HepG2 (cell line): ENCODE data around the gene B4GALT3. TPM values are rescaled to one million over a fixed set of nuclear protein-coding genes. Genes with fewer than 3 reads are reported as not detected.

Source experiments
- ATAC-seq: fragments of 200-7000 bp; cut with Tn5 transposase; 3 replicates; pipeline ENCODE4 v1.9.1; 2020; ENCODE audit warnings: mild to moderate bottlenecking, moderate library complexity
- BruUV-seq: library from RNA; stranded (reverse); fragments of 400-500 nt; replicated peaks from 2 replicates; lab custom pipeline; 2021; lab: Mats Ljungman, UMichigan
- CTCF ChIA-PET: fragments of 300-600 bp; formaldehyde crosslinking; extraction: SDS; loops from one replicate; lab custom pipeline; 2021; ENCODE audit warnings: low total read pairs, inconsistent platforms, low intra/inter-chr PET ratio; lab: Yijun Ruan, JAX
- POLR2A ChIA-PET: fragments of 350-600 bp; sonication (Branson Sonifier 250); formaldehyde crosslinking; loops from one replicate; lab custom pipeline; 2020; ENCODE audit warnings: antibody characterized with exemption, inconsistent platforms; lab: Yijun Ruan, JAX
- DNase-seq: peaks from one replicate; pipeline ENCODE4 v3.0.0-alpha.2; 2015; ENCODE audit warnings: low spot score
- FAIRE-seq: peaks from 3 replicates; lab custom pipeline; 2011; peaks lifted over from hg19 to GRCh38; lab: Jason Lieb, UNC
- H2AFZ ChIP-seq: one replicate; pipeline ENCODE4 v1.6.1; 2011; ENCODE audit warnings: low read length, inconsistent platforms
- H3K27ac ChIP-seq: fragments of 300-600 bp; 3 replicates; pipeline ENCODE4 v1.8.0; 2011; ENCODE audit warnings: mixed run types, mild to moderate bottlenecking, mixed read lengths, low read length, inconsistent platforms; ENCODE audit not compliant: insufficient read depth; ENCODE audit errors: extremely low read length
- H3K27me3 ChIP-seq, 2 experiments: fragments of 200-600 bp in 1 of 2; 2 replicates in 1 of 2; 3 replicates in 1 of 2; pipeline versions ENCODE4 v1.6.0 to v1.8.0; 2011; ENCODE audit warnings: low read length in 2 of 2, mild to moderate bottlenecking in 2 of 2, moderate library complexity in 2 of 2, inconsistent platforms in 1 of 2; ENCODE audit not compliant: insufficient read depth in 2 of 2, control insufficient read depth in 1 of 2
- H3K36me3 ChIP-seq, 2 experiments: fragments of 200-600 bp in 1 of 2; replicated peaks in 1 of 2; 2 replicates in 1 of 2; 3 replicates in 1 of 2; pipeline versions ENCODE4 v1.5.1 to v1.8.0; 2011; ENCODE audit warnings: low read length in 2 of 2, inconsistent platforms in 1 of 2; ENCODE audit not compliant: insufficient read depth in 2 of 2, control insufficient read depth in 1 of 2
- H3K4me1 ChIP-seq: 2 replicates; pipeline ENCODE4 v1.5.1; 2012; ENCODE audit warnings: low read length, inconsistent platforms; ENCODE audit not compliant: insufficient read depth
- H3K4me2 ChIP-seq: 2 replicates; pipeline ENCODE4 v1.6.0; 2011; ENCODE audit warnings: low read depth, low read length, inconsistent platforms
- H3K4me3 ChIP-seq, 3 experiments: fragments of 200-600 bp in 1 of 3; sonication (generic), shearing (Covaris generic) in 1 of 3; replicated peaks in 1 of 3; 2 replicates each; pipeline ENCODE4 v1.5.1; 2011 to 2016; ENCODE audit warnings: low read length in 3 of 3, inconsistent platforms in 2 of 3, low read depth in 2 of 3, mild to moderate bottlenecking in 2 of 3, control low read depth in 1 of 3, mixed read lengths in 1 of 3; ENCODE audit not compliant: insufficient read depth in 1 of 3
- H3K79me2 ChIP-seq: one replicate; pipeline ENCODE4 v1.6.1; 2011; ENCODE audit warnings: low read length, inconsistent platforms; ENCODE audit not compliant: insufficient read depth
- H3K9ac ChIP-seq: 2 replicates; pipeline ENCODE4 v1.6.0; 2011; ENCODE audit warnings: mild to moderate bottlenecking, low read depth, low read length, inconsistent platforms; ENCODE audit not compliant: insufficient read depth
- H3K9me3 ChIP-seq: 2 replicates; pipeline ENCODE4 v1.5.1; 2012; ENCODE audit warnings: mild to moderate bottlenecking, low read length
- H4K20me1 ChIP-seq: 2 replicates; pipeline ENCODE4 v1.6.0; 2011; ENCODE audit warnings: inconsistent platforms, mild to moderate bottlenecking, low read length, moderate library complexity; ENCODE audit not compliant: insufficient read depth
- FOXA3 ChIP-seq: IDR thresholded peaks from 2 replicates; pipeline ENCODE4 v1.6.1; 2016; ENCODE audit warnings: missing genetic modification reagents, missing compliant biosample characterization
- HNRNPLL ChIP-seq: fragments of 200-400 bp; formaldehyde crosslinking; IDR thresholded peaks from 2 replicates; pipeline ENCODE4 v1.6.1; 2017; ENCODE audit warnings: mild to moderate bottlenecking, low read depth, low read length; ENCODE audit not compliant: poor library complexity, severe bottlenecking
- HOXD1 ChIP-seq: sonication (generic); formaldehyde crosslinking; IDR thresholded peaks from 2 replicates; pipeline ENCODE4 v1.5.0; 2020; ENCODE audit warnings: missing genetic modification reagents
- MTERF4 ChIP-seq: sonication (generic); formaldehyde crosslinking; IDR thresholded peaks from 2 replicates; pipeline ENCODE4 v1.8.0; 2023; ENCODE audit warnings: mild to moderate bottlenecking, missing genetic modification reagents
- ZFAT ChIP-seq: sonication (generic); formaldehyde crosslinking; conservative IDR thresholded peaks from 2 replicates; pipeline ENCODE4 v1.8.1; 2023; ENCODE audit warnings: missing genetic modification reagents, inconsistent platforms
- ZNF205 ChIP-seq: IDR thresholded peaks from 2 replicates; pipeline ENCODE4 v1.6.1; 2018; ENCODE audit warnings: missing biosample characterization, missing genetic modification reagents
- ZNF281 ChIP-seq: sonication (generic); formaldehyde crosslinking; IDR thresholded peaks from 2 replicates; pipeline ENCODE4 v1.4.0; 2020; ENCODE audit warnings: missing genetic modification reagents, borderline replicate concordance
- ZNF614 ChIP-seq: IDR thresholded peaks from 2 replicates; pipeline ENCODE4 v1.6.1; 2018; ENCODE audit warnings: missing biosample characterization, missing genetic modification reagents, inconsistent platforms, borderline replicate concordance
- WGBS: methylation state at CpG from one replicate; pipeline ENCODE4 v1.1.6; 2017; ENCODE audit warnings: low lambda C conversion rate; 5-methylcytosine and 5-hydroxymethylcytosine counted together
- in situ Hi-C: cut with HindIII; loops from 2 replicates; pipeline ENCODE4 v1.10.0; 2017; ENCODE audit warnings: low pct_unique_long_range_greater_than_20kb; ENCODE audit not compliant: extremely low pct_ligation_motif_present
- intact Hi-C: fragments of 100-400 bp; cut with micrococcal nuclease; formaldehyde crosslinking; loops from one replicate; pipeline ENCODE4 v1.10.0; 2022; ENCODE audit not compliant: unreplicated experiment
- polyA plus RNA-seq, 8 experiments: library from polyadenylated mRNA; depleted of rRNA in 3 of 8; stranded (reverse) in 7 of 8; unstranded in 1 of 8; fragments of >200 nt; fragmentation: Illumina TruSeq in 4 of 8; extraction: Trizol in 4 of 8; gene quantifications; 2 replicates each; pipeline versions ENCODE4 v1.2.1 to v1.2.3, GENCODE V29; 2011 to 2016; ENCODE audit warnings: low read depth in 4 of 8, missing spikeins in 1 of 8, mixed read lengths in 1 of 8; ENCODE audit not compliant: insufficient read depth in 1 of 8
- total RNA-seq, 5 experiments: library from RNA; depleted of rRNA; stranded (reverse); fragments of >200 nt; fragmentation: Illumina TruSeq; extraction: Trizol; gene quantifications; 2 replicates each; pipeline ENCODE4 v1.2.3, GENCODE V29; 2016; ENCODE audit warnings: low read depth in 1 of 5
- TF ChIP-seq, protein P1 (sequence below): IDR thresholded peaks from 2 replicates; pipeline ENCODE4 v1.6.1; 2012; ENCODE audit warnings: low read depth, low read length, improper control_type of control experiment
- TF ChIP-seq, protein P2 (sequence below): IDR thresholded peaks from 2 replicates; pipeline ENCODE4 v1.6.1; 2016; ENCODE audit warnings: missing genetic modification reagents, missing compliant biosample characterization

The B4GALT3 gene
- total and polyA plus RNA-seq, 2 of the 13 experiments (the other 11 are each of a cell fraction or from before 2014, with no cell fraction given) = 35.6 to 40.4 TPM

DNA sequence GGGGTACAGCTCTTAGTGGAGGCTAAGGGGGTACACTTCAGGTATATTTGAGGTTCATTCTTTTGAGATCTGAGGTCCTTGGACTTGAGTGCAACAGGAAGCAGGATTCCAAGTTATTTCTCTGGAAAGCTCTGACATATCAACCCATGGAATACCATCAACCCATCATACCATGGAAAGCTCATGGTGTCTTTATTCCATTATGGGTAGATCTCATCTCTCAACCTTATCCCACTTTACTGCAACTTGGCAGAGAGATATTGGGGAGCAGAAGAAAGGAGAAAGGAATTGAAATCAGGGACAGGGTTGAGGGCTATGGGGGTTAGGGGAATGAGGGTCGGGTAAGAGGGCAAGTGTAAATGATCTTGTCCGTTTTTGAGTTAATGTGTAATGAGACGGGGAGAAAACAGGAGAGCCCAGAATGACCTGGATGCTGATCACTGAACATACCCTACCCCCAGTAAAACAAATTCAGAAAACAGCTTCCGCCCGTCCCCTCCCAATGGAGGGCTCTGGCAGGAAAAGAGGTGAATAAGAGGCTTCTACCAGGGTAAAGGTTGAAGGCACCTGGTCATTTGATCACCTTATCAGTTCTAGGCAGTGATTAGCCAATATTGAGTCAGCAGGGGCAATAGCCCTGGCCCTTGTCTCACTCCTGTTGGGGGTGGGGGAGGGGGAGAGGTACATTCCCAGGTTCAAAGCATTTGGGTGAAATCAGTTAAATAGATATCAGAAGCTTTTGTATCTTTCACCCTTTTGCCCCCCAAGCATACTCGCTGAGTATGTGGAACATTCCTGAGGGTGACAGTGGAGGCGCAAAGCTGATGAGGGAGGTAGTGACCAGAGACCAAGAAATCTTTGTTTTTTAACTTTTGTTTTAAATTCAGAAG is 46.7 kb upstream of the B4GALT3 start:
- no TSS peak for BruUV-seq
- ChIA-PET POLR2A (interaction anchor here (0.6 to 12.5 kb wide), 21 partner anchors 8 to 216 kb away, joined by 3 to 357 read pairs (median 8); partner anchors contain the start of genes ADAMTS4, B4GALT3, DEDD and FCER1G), CTCF (interaction anchor here (2.0 kb wide), 1 partner anchor 14 kb away, joined by 22 read pairs; no protein-coding TSS in a partner anchor)
- Histone ChIP-seq H3K4me3 (peak overlapping the region; percentile 79 to 88 (median 82)), H4K20me1 (peaks cover 11% of the 10 kb centered on the region), H3K27ac (peak overlapping the region; percentile 99), H3K4me2 (peak overlapping the region; percentile 87), H3K27me3 (no peaks in the 10 kb centered on the region; a peak in 1 of 5 replicates), H2AFZ (no peak overlapping the region), H3K79me2 (peaks cover 32% of the 10 kb centered on the region), H3K36me3 (peaks cover 10 to 28% of the 10 kb centered on the region in 2 experiments), H3K9me3 (no peaks in the 10 kb centered on the region), H3K9ac (peak overlapping the region; percentile 96), H3K4me1 (peaks cover 63% of the 10 kb centered on the region)
- WGBS = 3% methylated on average over 7 of the region's 7 CpGs
- in situ Hi-C loops = loop anchor here (10.0 kb wide), 1 partner anchor 161 kb away; no protein-coding TSS in a partner anchor
- peak; percentile 99 for DNase-seq
- peak; percentile 95 for FAIRE-seq
- intact Hi-C loops = loop anchor here (2.0 kb wide), 1 partner anchor 21 kb away; the partner anchor contains the start of gene NDUFS2
- ATAC-seq = peak; percentile 71
- TF ChIP-seq HNRNPLL = no peak
- TF ChIP-seq MTERF4 = 0 out of 2 replicates have a peak, but pooled peaks have one; percentile 12
- TF ChIP-seq ZNF614 (CRISPR knock-in tag) = no peak
- TF ChIP-seq, protein P1, sequence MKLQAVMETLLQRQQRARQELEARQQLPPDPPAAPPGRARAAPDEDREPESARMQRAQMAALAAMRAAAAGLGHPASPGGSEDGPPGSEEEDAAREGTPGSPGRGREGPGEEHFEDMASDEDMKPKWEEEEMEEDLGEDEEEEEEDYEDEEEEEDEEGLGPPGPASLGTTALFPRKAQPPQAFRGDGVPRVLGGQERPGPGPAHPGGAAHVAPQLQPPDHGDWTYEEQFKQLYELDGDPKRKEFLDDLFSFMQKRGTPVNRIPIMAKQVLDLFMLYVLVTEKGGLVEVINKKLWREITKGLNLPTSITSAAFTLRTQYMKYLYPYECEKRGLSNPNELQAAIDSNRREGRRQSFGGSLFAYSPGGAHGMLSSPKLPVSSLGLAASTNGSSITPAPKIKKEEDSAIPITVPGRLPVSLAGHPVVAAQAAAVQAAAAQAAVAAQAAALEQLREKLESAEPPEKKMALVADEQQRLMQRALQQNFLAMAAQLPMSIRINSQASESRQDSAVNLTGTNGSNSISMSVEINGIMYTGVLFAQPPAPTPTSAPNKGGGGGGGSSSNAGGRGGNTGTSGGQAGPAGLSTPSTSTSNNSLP = peak; percentile 99
- TF ChIP-seq FOXA3 (CRISPR knock-in tag) = peak; percentile 80
- peak; percentile 97 for TF ChIP-seq ZNF281 (CRISPR knock-in tag)
- TF ChIP-seq HOXD1 (CRISPR knock-in tag) = 0 out of 2 replicates have a peak, but pooled peaks have one; percentile 80
- no peak for TF ChIP-seq ZFAT (CRISPR knock-in tag)
- TF ChIP-seq ZNF205 = 0 out of 2 replicates have a peak, but pooled peaks have one; percentile 19
- TF ChIP-seq, protein P2, sequence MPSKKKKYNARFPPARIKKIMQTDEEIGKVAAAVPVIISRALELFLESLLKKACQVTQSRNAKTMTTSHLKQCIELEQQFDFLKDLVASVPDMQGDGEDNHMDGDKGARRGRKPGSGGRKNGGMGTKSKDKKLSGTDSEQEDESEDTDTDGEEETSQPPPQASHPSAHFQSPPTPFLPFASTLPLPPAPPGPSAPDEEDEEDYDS (CRISPR knock-in tag) = peak; percentile 55
